Smooth muscle cell (in vitro differentiated cells): ENCODE measurements around the gene SDHAF2. TPM values are rescaled to one million over a fixed set of nuclear protein-coding genes. Genes with fewer than 3 reads are reported as not detected.

Experiments
- DNase-seq: peaks from one replicate; lab custom pipeline; 2025; ENCODE audit not compliant: unreplicated experiment; lab: John Stamatoyannopoulos, UW
- H2AFZ ChIP-seq: fragments of 200-600 bp; sonication (generic); 2 replicates; pipeline ENCODE4 v1.6.0; 2016; ENCODE audit warnings: antibody characterized with exemption, low read depth, mild to moderate bottlenecking
- H3F3A ChIP-seq: fragments of 200-600 bp; sonication (generic); 2 replicates; pipeline ENCODE4 v1.6.0; 2017; ENCODE audit warnings: antibody characterized with exemption, low read depth
- H3K27ac ChIP-seq: fragments of 200-600 bp; sonication (generic); 2 replicates; pipeline ENCODE4 v1.5.1; 2016; ENCODE audit warnings: low read depth, mild to moderate bottlenecking
- H3K27me3 ChIP-seq: fragments of 200-600 bp; sonication (generic); 2 replicates; pipeline ENCODE4 v1.6.1; 2016; ENCODE audit warnings: low read depth, mild to moderate bottlenecking
- H3K36me3 ChIP-seq: fragments of 200-600 bp; sonication (generic); 2 replicates; pipeline ENCODE4 v1.5.1; 2016; ENCODE audit warnings: low read depth
- H3K4me1 ChIP-seq: fragments of 200-600 bp; sonication (generic); 2 replicates; pipeline ENCODE4 v1.5.1; 2016; ENCODE audit warnings: low read depth
- H3K4me2 ChIP-seq: fragments of 200-600 bp; sonication (generic); 2 replicates; pipeline ENCODE4 v1.6.0; 2016; ENCODE audit warnings: mild to moderate bottlenecking
- H3K4me3 ChIP-seq: fragments of 200-600 bp; sonication (generic); 2 replicates; pipeline ENCODE4 v1.5.1; 2016; ENCODE audit warnings: mild to moderate bottlenecking
- H3K79me2 ChIP-seq: fragments of 200-600 bp; sonication (generic); 2 replicates; pipeline ENCODE4 v1.6.0; 2016; ENCODE audit warnings: low read depth, mild to moderate bottlenecking
- H3K9ac ChIP-seq: fragments of 200-600 bp; sonication (generic); 2 replicates; pipeline ENCODE4 v1.6.0; 2016; ENCODE audit warnings: low read depth
- H3K9me3 ChIP-seq: fragments of 200-600 bp; sonication (generic); replicated peaks from 2 replicates; pipeline ENCODE4 v1.5.1; 2016; ENCODE audit warnings: low read depth
- H4K20me1 ChIP-seq: fragments of 200-600 bp; sonication (generic); 2 replicates; pipeline ENCODE4 v1.6.0; 2016; ENCODE audit warnings: low read depth
- WGBS: methylation state at CpG from one replicate; pipeline ENCODE4 v1.1.7; 2016; ENCODE audit warnings: low lambda C conversion rate; 5-methylcytosine and 5-hydroxymethylcytosine counted together
- polyA plus RNA-seq: library from polyadenylated mRNA; unstranded; fragments of >200 nt; fragmentation: Nextera tagmentation; extraction: Ambion mirVana; gene quantifications from 2 replicates; pipeline ENCODE4 v1.2.1, GENCODE V29; 2016
- total RNA-seq: library from RNA; depleted of rRNA; stranded (reverse); fragments of >200 nt; gene quantifications from 2 replicates; pipeline ENCODE4 v1.2.3, GENCODE V29; 2014
- TF ChIP-seq, protein P1 (sequence below): fragments of 200-600 bp; sonication (generic); IDR thresholded peaks from 2 replicates; pipeline ENCODE4 v1.5.1; 2017; ENCODE audit warnings: borderline replicate concordance, mild to moderate bottlenecking, antibody characterized with exemption; ENCODE audit not compliant: insufficient read depth, poor library complexity, severe bottlenecking

The SDHAF2 gene
- total and polyA plus RNA-seq, 2 experiments from 2014 or later = 25.0 to 47.1 TPM

DNA sequence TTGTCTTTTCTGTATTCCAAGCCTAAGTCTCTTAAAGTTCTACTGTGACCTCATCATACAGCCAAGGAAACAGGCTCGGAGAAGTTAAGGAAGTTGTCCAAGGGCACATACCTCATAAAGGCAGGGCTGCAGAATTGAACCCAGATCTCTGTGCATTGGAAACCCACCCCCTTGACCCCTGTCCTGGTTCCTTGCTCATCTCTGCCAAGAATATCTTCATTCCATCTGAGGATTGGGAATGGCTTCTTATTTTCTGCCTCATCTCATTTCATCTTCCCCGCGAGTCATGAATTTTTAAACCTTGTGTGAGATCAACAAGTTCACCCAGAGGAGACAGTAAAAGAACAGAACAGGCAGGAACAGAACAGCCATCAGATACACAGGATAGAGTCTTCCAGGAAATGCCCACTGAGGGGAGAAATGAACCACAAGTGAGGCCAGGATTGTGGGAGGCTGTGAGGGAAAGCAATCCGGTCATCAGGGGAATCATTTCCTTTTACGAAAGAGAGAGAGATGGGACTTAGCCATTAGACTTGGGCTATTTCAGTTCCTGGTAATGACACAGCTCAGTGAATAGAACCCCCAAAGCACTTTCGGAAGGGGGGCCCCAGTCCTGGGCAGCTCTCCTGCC, 44.2 kb downstream of the SDHAF2 start:
- Histone ChIP-seq H3K79me2 (no peaks in the 10 kb centered on the region), H3K4me3 (no peak overlapping the region), H3K9me3 (no peaks in the 10 kb centered on the region), H3K4me1 (no peaks in the 10 kb centered on the region), H3K4me2 (no peak overlapping the region), H3K27me3 (no peaks in the 10 kb centered on the region), H3K36me3 (no peaks in the 10 kb centered on the region), H3F3A (peaks cover 10% of the 10 kb centered on the region), H4K20me1 (peaks cover 64% of the 10 kb centered on the region), H3K27ac (no peak overlapping the region), H2AFZ (no peak overlapping the region), H3K9ac (no peak overlapping the region)
- WGBS = 82% methylated on average over 6 of the region's 6 CpGs
- TF ChIP-seq, protein P1, sequence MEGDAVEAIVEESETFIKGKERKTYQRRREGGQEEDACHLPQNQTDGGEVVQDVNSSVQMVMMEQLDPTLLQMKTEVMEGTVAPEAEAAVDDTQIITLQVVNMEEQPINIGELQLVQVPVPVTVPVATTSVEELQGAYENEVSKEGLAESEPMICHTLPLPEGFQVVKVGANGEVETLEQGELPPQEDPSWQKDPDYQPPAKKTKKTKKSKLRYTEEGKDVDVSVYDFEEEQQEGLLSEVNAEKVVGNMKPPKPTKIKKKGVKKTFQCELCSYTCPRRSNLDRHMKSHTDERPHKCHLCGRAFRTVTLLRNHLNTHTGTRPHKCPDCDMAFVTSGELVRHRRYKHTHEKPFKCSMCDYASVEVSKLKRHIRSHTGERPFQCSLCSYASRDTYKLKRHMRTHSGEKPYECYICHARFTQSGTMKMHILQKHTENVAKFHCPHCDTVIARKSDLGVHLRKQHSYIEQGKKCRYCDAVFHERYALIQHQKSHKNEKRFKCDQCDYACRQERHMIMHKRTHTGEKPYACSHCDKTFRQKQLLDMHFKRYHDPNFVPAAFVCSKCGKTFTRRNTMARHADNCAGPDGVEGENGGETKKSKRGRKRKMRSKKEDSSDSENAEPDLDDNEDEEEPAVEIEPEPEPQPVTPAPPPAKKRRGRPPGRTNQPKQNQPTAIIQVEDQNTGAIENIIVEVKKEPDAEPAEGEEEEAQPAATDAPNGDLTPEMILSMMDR = no peak
- no peak for DNase-seq

DNA sequence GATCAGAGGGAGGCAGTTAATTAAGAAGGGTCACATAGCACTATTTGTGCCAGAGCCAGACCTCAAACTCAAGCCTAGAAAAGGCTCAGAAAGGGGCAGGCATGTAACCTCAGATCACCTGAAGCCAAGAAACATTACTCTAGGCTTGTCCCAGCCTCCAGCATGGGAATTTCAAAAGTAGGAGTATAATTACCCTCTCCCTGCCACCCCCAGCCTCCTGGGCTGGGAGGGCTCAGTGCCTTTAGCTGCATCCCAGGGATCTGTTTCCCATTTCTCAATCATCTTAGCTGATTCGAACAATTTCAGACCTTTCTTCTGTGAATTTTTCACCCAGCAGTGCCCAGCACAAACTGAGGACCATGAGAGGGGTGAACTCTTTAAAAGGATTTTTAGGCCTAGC, 45.5 kb downstream of the SDHAF2 start:
- H3K36me3 ChIP-seq = no peaks in the 10 kb centered on the region
- WGBS = 92% methylated on average over 1 of the region's 1 CpG
- TF ChIP-seq, protein P1 = no peak

DNA sequence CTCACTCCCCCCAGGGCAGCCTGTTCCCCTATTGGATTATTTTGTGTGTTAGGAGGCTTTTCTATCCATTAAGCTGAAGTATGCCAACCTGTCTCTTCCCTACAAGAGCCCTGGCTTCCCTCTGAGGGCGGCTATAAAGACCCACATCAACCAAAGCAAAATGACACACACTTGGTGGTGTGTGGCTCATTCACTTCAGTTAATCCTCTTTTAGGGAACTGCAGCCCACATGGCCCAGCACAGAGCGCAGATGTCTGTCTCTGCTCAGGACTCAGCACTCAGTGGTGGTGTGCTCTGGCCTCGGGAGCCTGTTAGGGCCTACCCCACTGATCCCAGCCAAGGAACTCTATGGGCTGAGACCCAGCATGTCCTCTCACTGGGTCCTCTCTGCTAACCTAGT, 46.4 kb downstream of the SDHAF2 start:
- Histone ChIP-seq H3K4me2 (no peak overlapping the region), H2AFZ (no peak overlapping the region), H3K27me3 (no peaks in the 10 kb centered on the region), H4K20me1 (peaks cover 73% of the 10 kb centered on the region), H3K4me1 (no peaks in the 10 kb centered on the region), H3K9me3 (no peaks in the 10 kb centered on the region), H3K79me2 (no peaks in the 10 kb centered on the region), H3K9ac (no peak overlapping the region), H3K36me3 (no peaks in the 10 kb centered on the region), H3K27ac (no peak overlapping the region), H3F3A (peaks cover 10% of the 10 kb centered on the region), H3K4me3 (no peak overlapping the region)
- DNase-seq = no peak
- WGBS = 55% methylated on average over 3 of the region's 3 CpGs
- TF ChIP-seq, protein P1 = no peak

More for the DNA sequence above, 45.5 kb downstream of the SDHAF2 start:
- no peaks in the 10 kb centered on the region for H3K4me1 ChIP-seq
- no peaks in the 10 kb centered on the region for H3K79me2 ChIP-seq
- H3K4me2 ChIP-seq = no peak overlapping the region
- peaks cover 10% of the 10 kb centered on the region for H3F3A ChIP-seq
- H3K27me3 ChIP-seq = no peaks in the 10 kb centered on the region
- no peak overlapping the region for H3K9ac ChIP-seq
- no peak for DNase-seq
- H3K4me3 ChIP-seq = no peak overlapping the region
- H4K20me1 ChIP-seq = peaks cover 71% of the 10 kb centered on the region
- no peak overlapping the region for H2AFZ ChIP-seq
- H3K27ac ChIP-seq = no peak overlapping the region
- no peaks in the 10 kb centered on the region for H3K9me3 ChIP-seq

DNA sequence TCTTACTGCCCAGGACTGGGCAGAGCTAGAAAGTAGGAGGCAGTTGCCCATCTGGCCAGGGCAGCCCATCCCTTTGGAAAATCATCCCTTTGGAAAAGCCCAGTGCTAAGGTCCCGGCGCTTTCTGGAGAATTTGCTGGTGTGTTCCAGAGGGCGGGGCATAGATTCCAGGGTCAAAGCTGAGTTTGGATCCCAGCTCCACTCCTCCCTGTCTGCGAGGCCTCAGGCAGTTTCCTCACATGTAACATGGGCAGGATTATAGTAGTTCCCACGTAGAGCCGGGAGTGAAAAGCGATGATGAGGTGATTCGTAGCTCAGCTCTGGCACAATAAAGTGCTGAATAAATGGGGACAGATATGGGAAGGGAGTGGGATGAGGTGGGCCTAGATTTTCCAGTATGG, 47.2 kb downstream of the SDHAF2 start:
- Histone ChIP-seq H3K9me3 (no peaks in the 10 kb centered on the region), H3K9ac (no peak overlapping the region), H4K20me1 (peaks cover 77% of the 10 kb centered on the region), H3K79me2 (no peaks in the 10 kb centered on the region), H3F3A (peaks cover 10% of the 10 kb centered on the region), H3K27me3 (no peaks in the 10 kb centered on the region), H3K4me3 (no peak overlapping the region), H2AFZ (no peak overlapping the region), H3K36me3 (no peaks in the 10 kb centered on the region), H3K27ac (no peak overlapping the region), H3K4me1 (no peaks in the 10 kb centered on the region), H3K4me2 (no peak overlapping the region)
- 68% methylated on average over 8 of the region's 8 CpGs for WGBS
- TF ChIP-seq, protein P1 = no peak
- no peak for DNase-seq
